ENCODE results near the gene MAP3K5. TPM values are rescaled to one million over a fixed set of nuclear protein-coding genes. Genes with fewer than 3 reads are reported as not detected.
A peak's percentile ranks its signal among the peaks of the same experiment; 100 is the strongest.
"Not testable (repeated sequence)": the region's sequence is repeated elsewhere in the genome, so short reads cannot be mapped to it uniquely, and the experiment has no call there.

The MAP3K5 gene
- total RNA-seq, 5 donors from 2014 or later (not counting 1 experiment from before 2014, with no cell fraction given) = 17.8 to 29.2 (median 20.6) TPM

- Mint-ChIP-seq H3K27me3 (no peaks in the 10 kb centered on the region), H3K4me1 (peaks cover 33 to 58% (median 33%) of the 10 kb centered on the region in 3 donors), H3K4me3 (no peak overlapping the region), H3K36me3 (peaks cover 40% of the 10 kb centered on the region), H3K9me3 (no peaks in the 10 kb centered on the region), H3K27ac (no peak overlapping the region)
- Histone ChIP-seq H3K27ac (ENCODE audit: low read length) (no peak overlapping the region), H3K4me3 (ENCODE audit: control insufficient read depth in 1 of 2, extremely low read depth in 1 of 2, low read length in 1 of 2) (no peak overlapping the region), H3K36me3 (ENCODE audit: control insufficient read depth in 2 of 2, extremely low read depth in 1 of 2, insufficient read depth in 1 of 2, low read length in 1 of 2) (no peaks in the 10 kb centered on the region), H3K4me1 (ENCODE audit: control insufficient read depth in 1 of 2, extremely low read depth in 1 of 2, insufficient read depth in 2 of 2, low read length in 2 of 2) (peaks cover 2 to 3% of the 10 kb centered on the region in 2 experiments), H3K27me3 (replicated peaks in 1 of 2; ENCODE audit: control insufficient read depth in 2 of 2, extremely low read depth in 1 of 2, insufficient read depth in 2 of 2, low read length in 1 of 2) (no peaks in the 10 kb centered on the region), H3K9me3 (no peaks in the 10 kb centered on the region)
- ATAC-seq (replicated peaks in 1 of 4) = no peak
- POLR2A ChIA-PET = interaction anchor here in 1 of 2 donors (0.7 kb wide), 1 partner anchor 74 kb away, joined by 3 read pairs; the partner anchor contains the start of gene MAP3K5
- no peak for DNase-seq
- CTCF ChIA-PET = interaction anchor here in 1 of 2 donors (1.7 to 3.0 kb wide), 2 partner anchors 74 to 75 kb away, joined by 8 to 14 read pairs; partner anchors contain the start of gene MAP3K5
- WGBS (ENCODE audit: insufficient coverage) = no CpG with 5 or more reads among the region's 1 CpG
These were observed 74.6 kb downstream of the MAP3K5 start for GRCh38 chr6:136717716-136717990.

- H3K4me1 ChIP-seq (ENCODE audit: control insufficient read depth in 1 of 2, extremely low read depth in 1 of 2, insufficient read depth in 2 of 2, low read length in 2 of 2) = peaks cover 2 to 3% of the 10 kb centered on the region in 2 experiments
- no peaks in the 10 kb centered on the region for H3K27me3 ChIP-seq (replicated peaks in 1 of 2; ENCODE audit: control insufficient read depth in 2 of 2, extremely low read depth in 1 of 2, insufficient read depth in 2 of 2, low read length in 1 of 2)
- no peaks in the 10 kb centered on the region for H3K36me3 ChIP-seq (ENCODE audit: control insufficient read depth in 2 of 2, extremely low read depth in 1 of 2, insufficient read depth in 1 of 2, low read length in 1 of 2)
- ChIA-PET CTCF (interaction anchor here (0.7 to 3.0 kb wide), 5 partner anchors 73 to 80 kb away, joined by 3 to 14 read pairs (median 7); partner anchors contain the start of gene MAP3K5 (in 2 of the 2)), POLR2A (interaction anchor here in 1 of 2 donors (0.7 kb wide), 1 partner anchor 75 kb away, joined by 3 read pairs; the partner anchor contains the start of gene MAP3K5)
- peaks cover 39% of the 10 kb centered on the region for H3K36me3 Mint-ChIP-seq
- H3K9me3 ChIP-seq = no peaks in the 10 kb centered on the region
- no peak overlapping the region for H3K27ac Mint-ChIP-seq
- no peak for ATAC-seq (replicated peaks in 1 of 4)
- DNase-seq = no peak
- no peaks in the 10 kb centered on the region for H3K9me3 Mint-ChIP-seq
- H3K4me1 Mint-ChIP-seq = peaks cover 33 to 58% (median 33%) of the 10 kb centered on the region in 3 donors
- 69% methylated on average over 3 of the region's 4 CpGs for WGBS (ENCODE audit: insufficient coverage)
- no peak overlapping the region for H3K27ac ChIP-seq (ENCODE audit: low read length)
- H3K27me3 Mint-ChIP-seq = no peaks in the 10 kb centered on the region
- no peak overlapping the region for H3K4me3 Mint-ChIP-seq
- no peak overlapping the region for H3K4me3 ChIP-seq (ENCODE audit: control insufficient read depth in 1 of 2, extremely low read depth in 1 of 2, low read length in 1 of 2)
These were observed 75.2 kb downstream of the MAP3K5 start for GRCh38 chr6:136716917-136717715.

GRCh38 chr6:136712642-136713041, 79.6 kb downstream of the MAP3K5 start:
- ATAC-seq (replicated peaks in 1 of 4); H3K27me3 ChIP-seq (replicated peaks in 1 of 2; ENCODE audit: control insufficient read depth in 2 of 2, extremely low read depth in 1 of 2, insufficient read depth in 2 of 2, low read length in 1 of 2); H3K9me3 ChIP-seq; H3K4me3 ChIP-seq (ENCODE audit: control insufficient read depth in 1 of 2, extremely low read depth in 1 of 2, low read length in 1 of 2); H3K27me3 Mint-ChIP-seq; H3K4me3 Mint-ChIP-seq; CTCF ChIA-PET; DNase-seq; H3K4me1 ChIP-seq (ENCODE audit: control insufficient read depth in 1 of 2, extremely low read depth in 1 of 2, insufficient read depth in 2 of 2, low read length in 2 of 2); H3K36me3 ChIP-seq (ENCODE audit: control insufficient read depth in 2 of 2, extremely low read depth in 1 of 2, insufficient read depth in 1 of 2, low read length in 1 of 2); H3K9me3 Mint-ChIP-seq; H3K27ac ChIP-seq (ENCODE audit: low read length): not testable (repeated sequence)
- no CpG with 5 or more reads among the region's 4 CpGs for WGBS (ENCODE audit: insufficient coverage)
- POLR2A ChIA-PET = interaction anchor here in 1 of 2 donors (0.7 kb wide), 1 partner anchor 30 kb away, joined by 4 read pairs; no protein-coding TSS in a partner anchor
- peaks cover 26% of the 10 kb centered on the region for H3K36me3 Mint-ChIP-seq
- peaks cover 9 to 31% (median 22%) of the 10 kb centered on the region in 3 donors for H3K4me1 Mint-ChIP-seq
- H3K27ac Mint-ChIP-seq = peak overlapping the region in 1 of 2 donors; percentile 12

GRCh38 chr6:136711644-136712043, 80.6 kb downstream of the MAP3K5 start:
- H3K27me3 ChIP-seq (replicated peaks in 1 of 2; ENCODE audit: control insufficient read depth in 2 of 2, extremely low read depth in 1 of 2, insufficient read depth in 2 of 2, low read length in 1 of 2) = no peaks in the 10 kb centered on the region
- Mint-ChIP-seq H3K9me3 (no peaks in the 10 kb centered on the region), H3K4me3 (no peak overlapping the region), H3K27me3 (no peaks in the 10 kb centered on the region), H3K27ac (no peak overlapping the region), H3K36me3 (peaks cover 34% of the 10 kb centered on the region), H3K4me1 (peaks cover 4 to 33% (median 23%) of the 10 kb centered on the region in 3 donors)
- DNase-seq (no peak), ATAC-seq (replicated peaks in 1 of 4) (no peak)
- no peaks in the 10 kb centered on the region for H3K9me3 ChIP-seq
- ChIA-PET POLR2A (interaction anchor here in 1 of 2 donors (0.6 kb wide), 2 partner anchors 208 to 467 kb away, joined by 3 to 4 read pairs; no protein-coding TSS in a partner anchor), CTCF (interaction anchor here (0.6 to 0.7 kb wide), 5 partner anchors 14 to 118 kb away, joined by 3 to 4 read pairs (median 3); no protein-coding TSS in a partner anchor)
- H3K4me3 ChIP-seq (ENCODE audit: control insufficient read depth in 1 of 2, extremely low read depth in 1 of 2, low read length in 1 of 2) = no peak overlapping the region
- no CpG with 5 or more reads among the region's 2 CpGs for WGBS (ENCODE audit: insufficient coverage)
- no peaks in the 10 kb centered on the region for H3K36me3 ChIP-seq (ENCODE audit: control insufficient read depth in 2 of 2, extremely low read depth in 1 of 2, insufficient read depth in 1 of 2, low read length in 1 of 2)
- H3K4me1 ChIP-seq (ENCODE audit: control insufficient read depth in 1 of 2, extremely low read depth in 1 of 2, insufficient read depth in 2 of 2, low read length in 2 of 2) = no peaks in the 10 kb centered on the region
- no peak overlapping the region for H3K27ac ChIP-seq (ENCODE audit: low read length)

- CTCF ChIA-PET = interaction anchor here in 1 of 2 donors (0.7 to 1.6 kb wide), 2 partner anchors 81 to 117 kb away, joined by 3 read pairs; partner anchors contain the start of gene MAP3K5
- 97% methylated on average over 4 of the region's 7 CpGs for WGBS (ENCODE audit: insufficient coverage)
- H3K36me3 Mint-ChIP-seq = peaks cover 34% of the 10 kb centered on the region
- ATAC-seq (replicated peaks in 1 of 4) (no peak), DNase-seq (no peak)
- H3K4me1 ChIP-seq (ENCODE audit: control insufficient read depth in 1 of 2, extremely low read depth in 1 of 2, insufficient read depth in 2 of 2, low read length in 2 of 2) = no peaks in the 10 kb centered on the region
- no peak overlapping the region for H3K4me3 ChIP-seq (ENCODE audit: control insufficient read depth in 1 of 2, extremely low read depth in 1 of 2, low read length in 1 of 2)
- no peaks in the 10 kb centered on the region for H3K36me3 ChIP-seq (ENCODE audit: control insufficient read depth in 2 of 2, extremely low read depth in 1 of 2, insufficient read depth in 1 of 2, low read length in 1 of 2)
- H3K4me1 Mint-ChIP-seq = peaks cover 2 to 28% (median 16%) of the 10 kb centered on the region in 3 donors
- no peaks in the 10 kb centered on the region for H3K9me3 ChIP-seq
- H3K9me3 Mint-ChIP-seq = no peaks in the 10 kb centered on the region
- no peak overlapping the region for H3K27ac Mint-ChIP-seq
- no peak overlapping the region for H3K27ac ChIP-seq (ENCODE audit: low read length)
- H3K27me3 ChIP-seq (replicated peaks in 1 of 2; ENCODE audit: control insufficient read depth in 2 of 2, extremely low read depth in 1 of 2, insufficient read depth in 2 of 2, low read length in 1 of 2) = no peaks in the 10 kb centered on the region
- no peak overlapping the region for H3K4me3 Mint-ChIP-seq
- POLR2A ChIA-PET = interaction anchor here in 1 of 2 donors (0.7 kb wide), 1 partner anchor 34 kb away, joined by 3 read pairs; no protein-coding TSS in a partner anchor
- no peaks in the 10 kb centered on the region for H3K27me3 Mint-ChIP-seq
These were observed 81.3 kb downstream of the MAP3K5 start for GRCh38 chr6:136710877-136711552.

GRCh38 chr6:136709429-136709828, 82.8 kb downstream of the MAP3K5 start:
- Mint-ChIP-seq H3K9me3 (no peaks in the 10 kb centered on the region), H3K36me3 (peaks cover 24% of the 10 kb centered on the region), H3K27ac (no peak overlapping the region), H3K27me3 (no peaks in the 10 kb centered on the region), H3K4me3 (no peak overlapping the region), H3K4me1 (peaks cover 2 to 21% (median 9%) of the 10 kb centered on the region in 3 donors)
- ChIA-PET POLR2A (no interaction called here), CTCF (interaction anchor here in 1 of 2 donors (1.6 kb wide), 1 partner anchor 83 kb away, joined by 3 read pairs; the partner anchor contains the start of gene MAP3K5)
- H3K36me3 ChIP-seq (ENCODE audit: control insufficient read depth in 2 of 2, extremely low read depth in 1 of 2, insufficient read depth in 1 of 2, low read length in 1 of 2) = no peaks in the 10 kb centered on the region
- DNase-seq (no peak), ATAC-seq (replicated peaks in 1 of 4) (no peak)
- no peaks in the 10 kb centered on the region for H3K4me1 ChIP-seq (ENCODE audit: control insufficient read depth in 1 of 2, extremely low read depth in 1 of 2, insufficient read depth in 2 of 2, low read length in 2 of 2)
- H3K27me3 ChIP-seq (replicated peaks in 1 of 2; ENCODE audit: control insufficient read depth in 2 of 2, extremely low read depth in 1 of 2, insufficient read depth in 2 of 2, low read length in 1 of 2) = no peaks in the 10 kb centered on the region
- no peak overlapping the region for H3K4me3 ChIP-seq (ENCODE audit: control insufficient read depth in 1 of 2, extremely low read depth in 1 of 2, low read length in 1 of 2)
- no peak overlapping the region for H3K27ac ChIP-seq (ENCODE audit: low read length)
- no peaks in the 10 kb centered on the region for H3K9me3 ChIP-seq
